NCI-H345 treated with DMSO at 0.1 percent for 48 hours (cell line): ENCODE data around the gene DIRAS1.

ENCODE experiments used
- DNase-seq: peaks from one replicate; lab custom pipeline; 2025; ENCODE audit not compliant: unreplicated experiment; lab: John Stamatoyannopoulos, UW

The DIRAS1 gene

DNA sequence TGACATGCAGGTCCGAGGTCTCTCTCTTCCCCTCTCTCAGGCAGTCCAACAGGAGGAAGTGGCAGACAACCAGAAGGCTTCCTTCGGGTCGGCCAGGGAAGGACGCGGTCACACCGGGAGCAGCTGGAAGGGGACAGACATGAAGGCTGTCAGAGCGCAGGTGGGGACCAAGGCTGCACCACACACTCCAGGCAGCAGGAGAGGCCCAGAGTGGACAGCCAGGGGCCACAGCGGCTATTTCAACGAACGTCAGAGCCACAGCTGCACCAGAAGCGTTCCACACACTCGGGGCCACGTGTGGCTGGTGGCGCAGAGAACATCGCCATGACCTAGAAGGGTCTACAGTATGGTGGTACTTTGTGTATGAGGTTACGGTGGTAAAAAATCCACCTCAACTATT is 34.6 kb upstream of the DIRAS1 start:
- no peak for DNase-seq

DNA sequence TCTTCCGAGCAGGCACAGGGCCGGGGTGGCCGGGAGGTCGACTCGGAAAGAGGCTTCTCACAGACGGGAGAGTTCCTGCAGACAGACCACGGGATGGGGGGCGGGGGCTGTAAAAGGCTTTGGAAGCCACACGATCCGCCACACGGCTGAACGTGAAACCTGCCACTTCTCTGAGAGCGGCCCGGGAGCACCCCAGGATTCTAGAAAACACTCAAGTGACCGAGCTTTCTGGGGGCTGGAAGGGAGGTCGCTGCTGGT is 34.2 kb upstream of the DIRAS1 start:
- DNase-seq: no peak

DNA sequence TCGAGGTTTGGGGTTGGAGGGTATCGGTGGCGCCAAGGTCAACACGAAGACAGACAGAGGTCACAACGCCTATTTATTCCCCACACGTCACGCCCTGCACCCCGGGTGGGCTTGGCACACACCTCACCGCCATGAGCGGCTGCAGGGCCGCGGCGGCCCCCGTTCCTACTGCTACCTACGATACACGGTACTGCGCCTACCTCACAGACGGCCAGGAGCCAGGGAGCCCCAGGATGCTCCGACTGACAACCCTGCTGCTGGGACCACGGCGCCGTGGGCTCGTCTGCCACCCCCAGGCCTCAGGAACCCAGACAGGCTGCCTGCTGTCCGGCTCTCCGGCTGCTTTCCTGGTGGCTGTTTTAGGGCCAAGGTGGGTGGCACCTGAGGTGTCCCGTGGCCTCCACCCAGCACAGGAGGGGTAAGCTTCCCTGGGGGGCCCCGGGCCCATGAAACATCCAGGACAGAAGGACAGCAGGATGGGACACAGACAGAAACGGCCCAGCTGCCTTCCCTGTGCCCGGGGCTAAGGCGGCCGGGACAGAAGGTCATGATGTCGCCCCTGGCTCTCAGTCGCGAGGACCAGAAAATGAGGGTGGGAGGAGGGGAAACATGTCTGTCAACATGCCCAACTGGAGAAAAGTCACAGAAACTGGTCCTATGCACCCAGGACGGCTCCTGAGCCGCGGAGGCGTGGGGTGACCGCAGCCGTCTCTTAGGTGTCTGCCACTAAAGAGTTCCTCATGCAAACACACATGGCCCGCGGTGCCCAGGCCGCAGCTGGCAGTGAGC is 33.7 kb upstream of the DIRAS1 start:
- DNase-seq: no peak

DNA sequence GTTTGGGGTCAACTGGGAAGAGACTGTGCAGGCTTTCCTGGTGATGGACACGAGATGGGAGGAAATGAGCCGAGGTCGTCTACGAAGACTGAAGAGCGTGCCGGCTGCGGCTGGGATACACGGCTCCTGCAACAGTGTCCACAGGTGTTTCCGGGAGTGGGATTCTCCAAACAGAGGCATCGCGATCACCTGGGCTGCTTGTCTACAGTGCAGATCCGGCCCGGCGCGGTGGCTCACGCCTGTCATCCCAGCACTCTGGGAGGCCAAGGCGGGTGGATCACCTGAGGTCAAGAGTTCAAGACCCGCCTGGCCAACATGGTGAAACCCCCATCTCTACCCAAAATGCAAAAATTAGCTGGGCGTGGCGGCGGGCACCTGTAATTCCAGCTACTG is 30.3 kb upstream of the DIRAS1 start:
- DNase-seq: no peak

DNA sequence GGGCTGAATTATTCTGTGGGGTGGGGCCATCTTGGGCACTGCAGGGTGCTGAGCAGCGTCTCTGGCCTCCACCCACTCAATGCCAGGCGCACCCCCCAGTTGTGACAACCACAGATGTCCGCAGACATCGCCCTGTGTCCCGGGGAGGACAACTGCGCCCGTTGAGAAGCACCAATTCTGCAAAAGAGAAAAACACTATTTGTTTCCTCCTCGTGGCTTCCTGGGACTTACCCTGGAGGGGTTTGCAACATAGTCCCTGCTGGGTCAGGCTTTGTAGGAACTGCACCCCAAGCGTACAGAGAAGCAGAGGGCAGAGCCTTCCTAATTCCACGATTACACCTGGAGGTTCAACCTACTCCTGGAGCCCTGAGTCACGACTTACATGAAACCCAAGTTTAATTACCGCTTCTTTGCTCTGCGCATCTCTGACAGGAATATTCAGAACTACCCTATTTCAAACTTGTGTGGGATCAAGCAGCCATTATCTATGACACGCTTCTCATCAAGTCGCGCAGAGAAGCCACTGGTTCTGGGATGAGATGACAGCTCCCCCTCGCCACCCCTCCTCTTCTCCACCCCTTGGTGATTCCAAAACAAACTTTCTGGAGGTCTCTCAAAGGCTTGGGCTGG is 29.8 kb upstream of the DIRAS1 start:
- DNase-seq: no peak

DNA sequence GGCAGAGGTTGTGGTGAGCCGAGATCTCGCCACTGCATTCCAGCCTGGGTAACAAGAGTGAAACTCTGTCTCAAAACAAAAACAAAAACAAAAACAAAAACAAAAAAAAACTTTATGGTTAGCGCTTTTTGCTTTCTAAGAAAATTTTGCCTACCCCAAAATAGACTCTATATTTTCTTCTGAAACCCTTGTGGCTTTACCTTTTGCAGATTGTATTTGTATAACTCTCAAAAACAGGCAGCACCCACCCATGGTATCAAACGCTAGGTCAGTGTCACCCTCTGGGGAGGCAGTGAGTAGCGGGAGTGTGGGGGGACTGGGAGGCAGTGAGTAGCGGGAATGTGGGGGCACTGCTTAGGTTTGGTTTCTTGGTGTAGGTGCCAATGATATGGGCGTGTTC is 26.2 kb upstream of the DIRAS1 start:
- DNase-seq: no peak

DNA sequence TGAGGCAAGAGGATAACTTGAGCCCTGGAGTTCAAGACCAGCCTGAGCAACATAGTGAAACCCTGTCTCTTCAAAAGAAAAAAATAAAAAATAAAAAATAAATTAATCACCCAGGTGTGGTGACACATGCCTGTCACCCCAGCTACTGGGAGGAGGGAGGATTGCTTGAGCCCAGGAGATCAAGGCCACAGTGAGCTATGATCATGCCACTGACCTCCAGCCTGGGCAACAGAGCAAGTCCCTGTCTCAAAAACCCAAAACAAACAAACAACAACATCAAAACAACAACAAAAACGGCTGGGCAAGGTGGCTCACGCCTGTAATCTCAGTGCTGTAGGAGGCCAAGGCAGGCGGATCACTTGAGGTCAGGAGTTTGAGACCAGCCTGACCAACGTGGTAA is 22.9 kb upstream of the DIRAS1 start:
- no peak for DNase-seq

DNA sequence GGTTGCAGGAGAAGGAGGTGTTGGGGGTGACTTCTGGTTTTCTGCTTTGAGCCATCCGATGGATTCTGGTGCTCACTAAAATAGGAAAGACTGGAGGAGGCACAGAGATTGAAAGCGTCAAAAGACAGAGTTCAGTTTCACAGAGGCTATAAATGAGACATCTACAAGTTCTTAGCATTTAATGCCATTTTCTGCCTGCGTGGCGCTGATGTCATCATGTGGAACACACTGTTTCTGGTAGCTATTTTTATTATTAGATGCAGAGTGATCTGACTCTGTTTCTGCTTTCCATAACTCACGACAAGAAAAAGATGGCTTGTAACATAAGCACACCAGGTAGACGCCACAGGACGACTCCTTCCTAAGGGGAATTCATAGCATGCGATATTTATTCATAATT is 21.9 kb upstream of the DIRAS1 start:
- DNase-seq: no peak

DNA sequence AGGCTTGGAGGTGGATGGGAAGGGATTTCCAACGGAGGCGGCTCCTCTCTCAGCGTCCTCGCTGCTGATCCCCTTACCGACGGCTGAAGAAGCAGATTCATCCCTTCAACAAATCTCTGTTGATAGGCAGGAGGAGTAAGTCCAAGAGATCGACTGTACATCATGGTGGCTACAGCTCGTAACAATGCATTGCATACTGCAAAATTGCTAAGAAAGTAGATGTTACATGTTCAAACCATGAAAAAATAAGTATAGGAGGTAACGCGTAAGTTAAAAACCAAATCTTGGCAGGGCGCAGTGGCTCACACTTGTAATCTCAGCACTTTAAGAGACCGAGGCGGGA is 19.1 kb upstream of the DIRAS1 start:
- no peak for DNase-seq

DNA sequence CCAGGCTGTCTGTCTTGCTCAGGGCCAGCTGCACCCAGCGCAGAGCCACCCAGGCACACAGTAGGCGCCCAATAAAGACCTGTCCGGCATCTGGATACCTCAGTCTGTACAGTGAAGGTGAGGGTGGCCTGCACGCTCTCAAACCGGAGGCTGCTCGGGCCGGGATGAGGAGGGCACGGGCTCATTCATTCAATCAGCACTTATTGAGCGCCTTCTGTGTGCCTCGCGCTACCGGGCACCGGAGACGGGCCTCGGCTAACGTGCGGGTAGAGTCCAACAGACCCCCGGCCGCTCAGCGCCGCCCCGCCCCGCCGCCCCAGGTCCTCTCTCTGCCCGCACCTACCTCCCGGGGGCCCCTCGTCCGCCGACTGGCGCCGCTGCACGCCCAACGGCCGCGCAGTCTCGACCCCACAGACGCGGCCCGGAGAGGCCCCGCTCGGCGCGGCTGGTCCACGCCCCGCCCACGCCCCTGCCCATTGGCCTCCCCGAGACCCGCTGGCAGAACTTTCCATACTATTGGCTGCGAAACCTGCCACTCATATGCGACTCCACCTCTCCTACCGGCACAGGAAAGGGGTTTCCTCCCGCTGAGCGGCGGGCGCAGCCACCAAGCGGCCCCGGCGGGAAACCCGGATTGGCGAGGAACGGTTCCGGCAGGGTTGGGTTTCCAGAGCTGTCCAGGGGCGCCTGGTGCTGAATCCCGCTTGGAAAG is 18.6 kb upstream of the DIRAS1 start, which contains the start of gene SLC39A3:
SLC39A3 (minus strand) TSS at position 416 of the 712 bp plus-strand sequence. CDS start 2,760 bp downstream, outside the sequence.
- peak; percentile 79 for DNase-seq

DNA sequence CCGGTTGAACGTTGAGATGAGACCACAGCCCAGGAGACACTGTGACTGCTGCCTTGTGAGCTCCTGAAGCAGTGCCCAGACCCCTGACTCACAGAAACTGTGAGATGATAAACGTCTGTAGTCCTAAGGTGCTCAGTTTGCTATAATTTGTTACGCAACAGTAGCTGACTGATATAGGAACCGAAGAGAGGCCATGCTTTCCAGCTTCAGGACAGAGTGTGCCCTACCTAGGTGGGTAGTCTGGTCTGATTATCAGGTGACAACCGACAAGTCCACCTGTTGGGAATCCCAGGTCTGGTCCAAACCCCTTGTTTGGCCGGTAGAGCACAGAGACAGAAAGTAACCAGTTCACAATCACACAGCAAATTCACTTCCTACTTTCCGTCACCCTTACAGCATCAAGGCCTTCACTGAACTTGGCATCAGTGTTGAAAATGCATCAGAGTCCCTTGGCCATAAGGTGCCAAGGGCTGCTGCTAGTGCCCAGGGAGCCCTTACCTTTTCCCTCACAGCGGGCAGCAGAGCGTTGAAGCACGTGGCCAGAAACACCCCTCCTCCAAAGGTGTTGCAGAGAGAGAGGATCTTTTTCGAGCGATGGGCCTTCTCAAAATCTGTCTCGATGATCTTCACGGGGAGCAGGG is 15.5 kb upstream of the DIRAS1 start:
- DNase-seq: no peak

DNA sequence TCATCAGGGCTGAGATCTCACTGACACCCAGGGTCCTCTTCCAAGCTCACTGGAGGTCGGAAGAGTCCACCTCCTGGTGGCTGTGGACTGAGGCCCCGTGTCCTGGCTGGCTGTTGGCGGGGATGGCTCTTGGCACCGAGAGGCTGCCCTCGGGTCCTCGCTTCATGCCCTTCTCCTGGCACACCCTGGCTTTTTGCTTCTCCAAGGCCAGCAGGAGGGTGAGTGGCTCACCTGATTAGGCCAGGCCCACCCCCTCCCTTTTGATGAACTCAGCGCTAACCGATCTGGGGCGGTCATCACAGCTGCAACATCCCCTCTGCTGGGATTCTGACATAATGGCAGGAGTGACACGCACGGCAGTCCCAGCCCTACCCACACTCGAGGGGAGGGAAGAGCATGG is 14.2 kb upstream of the DIRAS1 start:
- DNase-seq: no peak

DNA sequence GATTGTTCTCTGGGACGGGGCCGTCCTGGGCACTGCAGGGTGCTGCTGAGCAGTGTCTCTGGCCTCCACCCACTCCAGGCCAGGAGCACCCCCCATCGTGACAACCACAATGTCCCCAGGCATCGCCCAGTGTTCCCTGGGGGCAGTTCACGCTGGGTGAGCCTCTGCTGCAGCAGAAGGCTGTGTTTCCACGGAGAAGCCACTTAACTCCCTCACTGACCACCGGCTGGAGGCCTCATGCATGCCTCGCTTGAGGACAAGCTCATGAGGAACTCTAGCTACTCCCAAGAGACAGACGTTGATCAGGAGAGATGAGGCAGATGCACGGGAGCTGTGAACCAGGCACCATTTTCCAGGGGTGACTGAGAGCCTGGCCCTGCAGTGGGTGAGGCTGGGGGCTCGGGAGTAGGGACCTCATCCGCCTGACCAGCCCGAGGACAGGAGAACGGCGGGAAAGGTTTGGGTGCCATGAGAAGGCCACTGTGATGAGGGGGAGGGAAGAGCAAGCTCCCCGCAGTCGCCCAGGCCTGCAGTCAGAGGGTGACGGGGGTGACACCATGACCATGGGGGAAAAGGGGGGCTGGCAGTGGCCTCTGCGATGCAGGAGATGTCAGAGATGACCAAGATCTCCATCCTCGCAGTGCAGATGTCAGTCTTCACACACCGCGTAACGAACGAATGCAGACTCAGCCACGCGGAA is 13.6 kb upstream of the DIRAS1 start:
- DNase-seq: no peak

DNA sequence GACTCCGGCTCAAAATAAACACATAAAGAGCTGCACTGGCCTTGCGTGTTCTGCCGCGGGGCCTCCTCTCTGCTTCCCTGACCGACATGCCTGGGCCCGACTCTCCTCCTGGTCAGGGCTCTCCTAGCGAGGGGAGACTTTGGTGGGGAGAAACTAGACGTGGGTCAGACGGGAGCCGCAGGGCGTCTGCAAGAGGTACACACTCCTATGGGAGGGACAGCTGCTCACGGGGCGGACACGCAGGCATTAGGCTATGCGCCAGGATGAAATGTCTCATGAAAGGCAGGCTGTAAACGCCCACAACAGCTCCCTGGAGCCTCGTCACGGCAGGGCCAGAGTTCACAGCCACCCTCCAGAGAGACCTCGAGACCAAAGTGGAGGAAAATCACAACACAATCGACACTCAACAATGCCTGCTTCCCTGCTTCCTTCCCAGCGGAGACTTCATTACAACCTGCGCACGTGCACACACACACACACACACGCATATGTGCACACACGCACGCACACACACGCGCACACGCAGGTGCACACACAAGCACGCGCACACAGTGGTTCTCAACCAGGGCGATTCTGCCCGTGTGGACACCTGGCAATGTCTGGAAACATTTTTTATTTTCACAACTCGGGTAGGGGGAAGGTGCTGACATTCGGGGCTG is 12.9 kb upstream of the DIRAS1 start:
- DNase-seq: no peak

DNA sequence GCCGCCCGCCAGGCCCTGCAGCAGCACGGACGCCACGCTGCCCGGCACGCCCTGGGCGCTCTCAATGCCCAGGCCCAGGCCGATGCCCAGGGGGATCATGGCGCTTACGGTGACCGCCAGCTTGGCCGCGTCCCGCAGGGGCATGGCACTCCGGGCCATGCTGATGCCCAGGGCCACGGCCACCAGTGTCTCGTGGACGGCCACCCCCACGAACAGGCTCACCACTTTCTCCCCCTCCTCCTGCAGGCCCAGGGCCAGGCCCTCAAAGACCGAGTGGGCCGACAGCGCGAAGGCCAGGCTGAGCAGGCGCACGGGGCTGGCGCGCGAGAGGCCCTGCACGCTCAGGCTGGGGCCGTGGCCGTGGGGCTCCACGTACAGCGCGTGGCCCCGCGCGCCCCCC is 11.7 kb upstream of the DIRAS1 start:
- no peak for DNase-seq

DNA sequence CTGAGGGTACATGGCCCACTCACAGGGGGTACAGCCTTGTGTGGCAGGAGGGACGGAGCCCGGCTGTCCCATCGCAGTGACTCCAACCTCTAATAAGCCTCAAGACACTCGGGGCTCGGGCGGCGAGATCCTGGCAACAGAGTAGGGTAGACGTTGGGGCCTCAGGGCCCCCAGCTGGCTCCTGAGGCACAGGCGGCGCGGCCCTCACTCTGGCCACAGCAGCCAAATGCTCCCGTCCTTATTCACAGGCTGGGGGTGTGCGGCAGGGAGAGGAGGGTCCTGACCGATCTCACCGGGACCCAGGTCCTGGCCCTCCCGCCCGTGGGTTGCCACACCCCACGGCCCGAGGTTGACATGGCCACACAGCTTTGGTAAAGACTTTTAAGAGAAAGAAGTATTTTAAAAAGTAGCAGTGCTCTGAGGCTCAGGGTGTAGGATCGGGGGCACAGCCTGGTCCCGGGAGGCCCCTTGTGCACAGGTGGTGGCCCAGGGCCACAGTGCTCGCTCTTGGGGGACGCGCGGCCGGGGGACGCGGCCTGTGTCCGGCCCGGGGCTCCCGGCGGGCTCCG is 11.1 kb upstream of the DIRAS1 start:
- no peak for DNase-seq

DNA sequence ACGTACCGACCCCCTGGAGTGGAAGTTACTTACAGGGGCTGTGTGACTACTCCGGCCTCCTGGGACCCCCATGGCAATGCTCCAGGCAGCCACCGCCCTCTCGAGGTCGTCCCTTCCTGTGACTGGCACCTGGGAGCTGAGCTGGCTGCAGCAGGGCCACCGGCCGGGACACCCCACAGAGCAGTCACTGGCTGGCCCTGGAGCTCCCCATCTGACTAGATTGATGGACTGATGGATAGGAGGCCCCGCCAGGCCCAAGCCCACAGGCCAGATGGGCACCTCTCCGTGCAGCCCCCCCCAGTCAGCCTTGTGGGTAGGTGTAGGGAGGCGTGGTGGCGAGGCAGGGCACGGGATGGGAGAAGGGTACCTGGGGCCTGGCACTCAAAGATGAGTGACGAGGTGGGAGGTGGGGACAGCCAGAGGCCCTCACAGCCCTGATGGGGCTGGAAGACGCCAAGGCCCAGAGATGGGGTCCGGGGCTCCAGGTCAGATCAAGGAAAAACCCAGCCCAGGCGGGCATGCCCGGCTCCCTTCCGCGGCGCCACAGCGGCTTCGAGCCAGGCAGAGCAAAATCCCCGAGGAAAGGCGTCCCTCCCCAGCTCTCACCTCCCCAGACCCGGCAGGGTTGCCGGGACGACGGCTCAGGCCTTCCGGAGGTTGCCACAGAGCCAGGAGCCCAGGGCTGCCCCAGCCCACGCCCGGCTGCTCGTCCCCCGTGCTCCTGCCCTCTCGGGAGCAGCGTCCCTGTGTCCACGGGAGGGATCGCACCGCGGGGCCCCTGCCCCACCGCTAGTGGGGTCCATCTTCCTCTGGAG is 10.2 kb upstream of the DIRAS1 start:
- no peak for DNase-seq

DNA sequence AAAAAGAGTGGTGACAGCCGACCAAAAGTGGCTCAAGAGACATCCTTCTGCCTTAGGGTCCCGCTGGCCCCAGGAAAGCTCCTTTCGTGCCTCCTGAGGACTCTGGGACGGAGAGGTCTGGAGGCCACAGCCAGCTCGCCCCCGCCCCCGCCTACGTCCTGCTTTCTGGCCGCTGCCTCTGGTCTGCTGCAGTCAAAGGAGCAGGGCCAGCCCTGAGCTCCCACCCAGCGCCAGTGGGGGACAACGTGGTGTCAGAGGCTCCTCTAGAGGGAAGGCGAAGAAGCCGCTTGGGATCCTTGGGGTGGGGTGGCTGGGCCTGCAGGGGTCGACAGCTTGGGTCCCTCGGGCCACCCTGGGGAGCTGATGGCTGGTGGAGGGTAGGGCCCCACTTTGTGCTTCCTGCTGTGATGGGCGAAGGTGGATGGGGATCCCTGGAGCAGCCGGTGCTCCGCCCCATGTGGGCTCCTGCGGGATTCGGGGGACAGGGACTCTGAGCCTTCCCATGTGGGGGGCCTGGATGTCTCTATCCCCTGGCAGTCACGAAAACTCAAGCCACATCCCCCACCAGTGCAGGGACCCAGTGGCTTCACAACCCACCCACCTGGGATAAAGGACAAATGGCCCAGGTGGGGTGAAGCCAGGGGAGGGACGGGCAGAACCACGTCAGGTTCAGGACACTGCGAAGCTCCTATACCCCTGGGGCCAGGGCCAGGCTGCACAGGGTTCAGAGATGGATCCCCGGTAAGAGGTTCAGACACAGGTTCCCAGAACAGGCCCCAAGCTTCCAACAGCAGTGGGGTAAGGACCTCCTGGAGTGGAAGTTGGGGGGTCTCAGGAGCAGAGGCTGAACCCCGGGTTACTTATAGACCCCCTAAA is 9.0 kb upstream of the DIRAS1 start:
- DNase-seq: no peak
